SK-N-MC (cell line): ENCODE results near the gene DNAI1.

Experiments used
- EZH2 ChIP-seq: fragments of 200-600 bp; sonication (generic); IDR thresholded peaks from one replicate; pipeline ENCODE4 v1.6.1; 2017; ENCODE audit warnings: antibody characterized with exemption
- FOXP2 ChIP-seq: optimal IDR thresholded peaks from 2 replicates; pipeline ENCODE3; 2011; ENCODE audit warnings: mild to moderate bottlenecking, moderate library complexity; ENCODE audit not compliant: insufficient read depth; ENCODE audit errors: extremely low read length, control extremely low read depth
- POLR2AphosphoS5 ChIP-seq: IDR thresholded peaks from 2 replicates; pipeline ENCODE4 v1.6.1; 2012; ENCODE audit warnings: mild to moderate bottlenecking, low read depth, low read length, borderline replicate concordance

GRCh38 chr9:34546834-34547827 is 88.5 kb downstream of the DNAI1 start:
- TF ChIP-seq EZH2 (no peak), POLR2AphosphoS5 (no peak), FOXP2 (no peak)
